Tibial nerve (tissue), 4 donors: ENCODE data around the gene LGALS4.
"Not testable (repeated sequence)": the region's sequence is repeated elsewhere in the genome, so short reads cannot be mapped to it uniquely, and the experiment has no call there.

Experiments used
- EP300 ChIP-seq, 2 donors: sonication (generic); formaldehyde crosslinking; IDR thresholded peaks; one replicate each; pipeline ENCODE4 v1.6.1; 2017; ENCODE audit warnings: antibody characterized with exemption in 2 of 2, mild to moderate bottlenecking in 1 of 2
- TF ChIP-seq, protein P1 (sequence below), 5 experiments: fragments of 200-600 bp in 3 of 5; fragments of 450-650 bp in 2 of 5; sonication (generic) in 3 of 5; IDR thresholded peaks; one replicate each; pipeline ENCODE4 v1.5.1; 2016 to 2019; ENCODE audit warnings: antibody characterized with exemption in 5 of 5, mild to moderate bottlenecking in 3 of 5, moderate library complexity in 2 of 5

DNA sequence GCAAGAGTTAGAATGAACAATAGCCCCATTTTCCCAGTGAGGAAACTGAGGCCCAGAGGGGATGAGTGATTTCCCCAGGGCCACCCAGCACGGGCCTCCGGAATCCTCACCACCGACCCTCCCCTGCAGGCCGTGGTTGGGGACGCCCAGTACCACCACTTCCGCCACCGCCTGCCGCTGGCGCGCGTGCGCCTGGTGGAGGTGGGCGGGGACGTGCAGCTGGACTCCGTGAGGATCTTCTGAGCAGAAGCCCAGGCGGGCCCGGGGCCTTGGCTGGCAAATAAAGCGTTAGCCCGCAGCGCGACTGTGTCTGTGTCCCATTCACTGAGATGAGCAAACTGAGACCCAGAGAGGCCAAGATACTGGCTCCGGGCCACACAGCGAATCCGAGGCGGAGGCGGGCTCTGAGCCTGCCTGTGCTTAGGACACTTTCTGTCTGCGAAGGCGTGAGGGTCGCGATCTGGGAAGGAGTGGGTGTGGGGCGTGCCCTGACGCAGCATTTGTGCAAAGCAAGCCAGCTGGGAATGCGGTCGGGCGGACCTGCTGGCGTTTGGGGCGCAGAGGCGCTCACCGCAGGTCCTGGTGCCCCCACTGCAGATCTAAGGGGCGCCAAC, 21.2 kb downstream of the LGALS4 start:
- TF ChIP-seq, protein P1, sequence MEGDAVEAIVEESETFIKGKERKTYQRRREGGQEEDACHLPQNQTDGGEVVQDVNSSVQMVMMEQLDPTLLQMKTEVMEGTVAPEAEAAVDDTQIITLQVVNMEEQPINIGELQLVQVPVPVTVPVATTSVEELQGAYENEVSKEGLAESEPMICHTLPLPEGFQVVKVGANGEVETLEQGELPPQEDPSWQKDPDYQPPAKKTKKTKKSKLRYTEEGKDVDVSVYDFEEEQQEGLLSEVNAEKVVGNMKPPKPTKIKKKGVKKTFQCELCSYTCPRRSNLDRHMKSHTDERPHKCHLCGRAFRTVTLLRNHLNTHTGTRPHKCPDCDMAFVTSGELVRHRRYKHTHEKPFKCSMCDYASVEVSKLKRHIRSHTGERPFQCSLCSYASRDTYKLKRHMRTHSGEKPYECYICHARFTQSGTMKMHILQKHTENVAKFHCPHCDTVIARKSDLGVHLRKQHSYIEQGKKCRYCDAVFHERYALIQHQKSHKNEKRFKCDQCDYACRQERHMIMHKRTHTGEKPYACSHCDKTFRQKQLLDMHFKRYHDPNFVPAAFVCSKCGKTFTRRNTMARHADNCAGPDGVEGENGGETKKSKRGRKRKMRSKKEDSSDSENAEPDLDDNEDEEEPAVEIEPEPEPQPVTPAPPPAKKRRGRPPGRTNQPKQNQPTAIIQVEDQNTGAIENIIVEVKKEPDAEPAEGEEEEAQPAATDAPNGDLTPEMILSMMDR (IDR thresholded peaks at IDR 0.05) = not testable (repeated sequence)
- not testable (repeated sequence) for TF ChIP-seq EP300 (IDR thresholded peaks at IDR 0.05)
